ACC112 (cell line): ENCODE data around the gene CHPF2.

Experiments
- H2AFZ ChIP-seq: fragments of 200-600 bp; sonication (generic); one replicate; pipeline ENCODE4 v1.6.0; 2017; ENCODE audit warnings: antibody characterized with exemption, low read length; ENCODE audit not compliant: unreplicated experiment
- H3K27ac ChIP-seq: fragments of 200-600 bp; sonication (generic); 2 replicates; pipeline ENCODE4 v1.5.1; 2014; ENCODE audit warnings: low read depth, mild to moderate bottlenecking, antibody characterized with exemption, low read length, moderate library complexity
- H3K27me3 ChIP-seq: fragments of 200-600 bp; sonication (generic); 2 replicates; pipeline ENCODE4 v1.6.1; 2014; ENCODE audit warnings: mild to moderate bottlenecking, antibody characterized with exemption, low read length, moderate library complexity, mixed read lengths; ENCODE audit not compliant: insufficient read depth
- H3K36me3 ChIP-seq: fragments of 200-600 bp; sonication (generic); 2 replicates; pipeline ENCODE4 v1.6.1; 2016; ENCODE audit warnings: mild to moderate bottlenecking, antibody characterized with exemption, low read length, moderate library complexity, mixed read lengths; ENCODE audit not compliant: insufficient read depth
- H3K4me1 ChIP-seq: fragments of 200-600 bp; sonication (generic); one replicate; pipeline ENCODE4 v1.6.1; 2016; ENCODE audit warnings: low read length, mixed read lengths; ENCODE audit not compliant: insufficient read depth, unreplicated experiment, control insufficient read depth
- H3K4me3 ChIP-seq: fragments of 200-600 bp; sonication (generic); 2 replicates; pipeline ENCODE4 v1.5.1; 2014; ENCODE audit warnings: mild to moderate bottlenecking, low read depth, low read length
- H3K79me2 ChIP-seq: fragments of 200-600 bp; sonication (generic); one replicate; pipeline ENCODE4 v1.6.0; 2016; ENCODE audit warnings: low read length; ENCODE audit not compliant: control insufficient read depth, unreplicated experiment, insufficient read depth

Gene CHPF2

GRCh38 chr7:151207315-151207714, 25.0 kb upstream of the CHPF2 start:
- H3K27me3 ChIP-seq: peaks cover 38% of the 10 kb centered on the region
- no peak overlapping the region for H2AFZ ChIP-seq
- H3K4me3 ChIP-seq: no peak overlapping the region
- H3K4me1 ChIP-seq: no peaks in the 10 kb centered on the region
- H3K36me3 ChIP-seq: no peaks in the 10 kb centered on the region
- no peak overlapping the region for H3K27ac ChIP-seq
- H3K79me2 ChIP-seq: no peaks in the 10 kb centered on the region

GRCh38 chr7:151207804-151208203, 24.5 kb upstream of the CHPF2 start:
- H3K4me1 ChIP-seq: no peaks in the 10 kb centered on the region
- H3K27me3 ChIP-seq: peaks cover 35% of the 10 kb centered on the region
- H2AFZ ChIP-seq: no peak overlapping the region
- no peaks in the 10 kb centered on the region for H3K36me3 ChIP-seq
- no peaks in the 10 kb centered on the region for H3K79me2 ChIP-seq
- no peak overlapping the region for H3K27ac ChIP-seq
- H3K4me3 ChIP-seq: no peak overlapping the region

GRCh38 chr7:151208253-151208862, 23.9 kb upstream of the CHPF2 start:
- H3K4me3 ChIP-seq: no peak overlapping the region
- no peaks in the 10 kb centered on the region for H3K4me1 ChIP-seq
- peaks cover 30% of the 10 kb centered on the region for H3K27me3 ChIP-seq
- no peak overlapping the region for H2AFZ ChIP-seq
- H3K36me3 ChIP-seq: 0 out of 2 replicates have a peak, but pooled peaks cover 2% of the 10 kb centered on the region
- no peak overlapping the region for H3K27ac ChIP-seq
- no peaks in the 10 kb centered on the region for H3K79me2 ChIP-seq

GRCh38 chr7:151209588-151209987, 22.7 kb upstream of the CHPF2 start:
- Histone ChIP-seq H3K27ac (no peak overlapping the region), H3K4me1 (no peaks in the 10 kb centered on the region), H3K79me2 (no peaks in the 10 kb centered on the region), H3K36me3 (0 out of 2 replicates have a peak, but pooled peaks cover 5% of the 10 kb centered on the region), H3K4me3 (no peak overlapping the region), H3K27me3 (peaks cover 17% of the 10 kb centered on the region), H2AFZ (no peak overlapping the region)

GRCh38 chr7:151210087-151210854, 22.0 kb upstream of the CHPF2 start, which contains the start of gene H2BK1:
Gene H2BK1, minus strand, starts transcription at chr7:151210488. Its CDS starts 170 bp downstream, at chr7:151210318.
- no peak within 1 kb of the TSS for H3K27ac ChIP-seq
- no peak within 1 kb of the TSS for H2AFZ ChIP-seq
- H3K4me1 ChIP-seq: no peaks in the 10 kb centered on the region
- peaks cover 6% of the 10 kb centered on the region; the same call in 1 of the 2 replicates for H3K36me3 ChIP-seq
- no peak within 1 kb of the TSS for H3K4me3 ChIP-seq
- H3K27me3 ChIP-seq: peaks cover 10% of the 10 kb centered on the region
- no peaks in the 10 kb centered on the region for H3K79me2 ChIP-seq

GRCh38 chr7:151211155-151211772, 21.0 kb upstream of the CHPF2 start:
- Histone ChIP-seq H3K4me3 (no peak overlapping the region), H2AFZ (no peak overlapping the region), H3K36me3 (peaks cover 13% of the 10 kb centered on the region; the same call in 1 of the 2 replicates), H3K27me3 (0 out of 2 replicates have a peak, but pooled peaks cover 4% of the 10 kb centered on the region), H3K79me2 (no peaks in the 10 kb centered on the region), H3K27ac (no peak overlapping the region), H3K4me1 (no peaks in the 10 kb centered on the region)

- H3K27me3 ChIP-seq: no peaks in the 10 kb centered on the region
- H2AFZ ChIP-seq: no peak overlapping the region
- H3K36me3 ChIP-seq: peaks cover 16% of the 10 kb centered on the region; the same call in 1 of the 2 replicates
- H3K27ac ChIP-seq: no peak overlapping the region
- H3K4me1 ChIP-seq: no peaks in the 10 kb centered on the region
- no peaks in the 10 kb centered on the region for H3K79me2 ChIP-seq
- no peak overlapping the region for H3K4me3 ChIP-seq
These were observed 19.7 kb upstream of the CHPF2 start for GRCh38 chr7:151212626-151213025.

GRCh38 chr7:151213826-151214225, 18.5 kb upstream of the CHPF2 start:
- Histone ChIP-seq H3K27me3 (no peaks in the 10 kb centered on the region), H3K27ac (no peak overlapping the region), H3K4me3 (no peak overlapping the region), H2AFZ (no peak overlapping the region), H3K79me2 (no peaks in the 10 kb centered on the region), H3K4me1 (no peaks in the 10 kb centered on the region), H3K36me3 (peaks cover 24% of the 10 kb centered on the region; the same call in 1 of the 2 replicates)

GRCh38 chr7:151215396-151215795, 16.9 kb upstream of the CHPF2 start:
- Histone ChIP-seq H3K27me3 (no peaks in the 10 kb centered on the region), H3K4me3 (no peak overlapping the region), H3K36me3 (peaks cover 29% of the 10 kb centered on the region; the same call in 1 of the 2 replicates), H3K4me1 (no peaks in the 10 kb centered on the region), H2AFZ (no peak overlapping the region), H3K79me2 (no peaks in the 10 kb centered on the region), H3K27ac (no peak overlapping the region)

GRCh38 chr7:151218170-151218569, 14.1 kb upstream of the CHPF2 start:
- no peaks in the 10 kb centered on the region for H3K79me2 ChIP-seq
- peaks cover 43% of the 10 kb centered on the region for H3K36me3 ChIP-seq
- no peak overlapping the region for H2AFZ ChIP-seq
- H3K4me1 ChIP-seq: no peaks in the 10 kb centered on the region
- H3K27me3 ChIP-seq: no peaks in the 10 kb centered on the region
- no peak overlapping the region for H3K4me3 ChIP-seq
- H3K27ac ChIP-seq: no peak overlapping the region
